ENCODE measurements around the gene NOVA2. TPM values are rescaled to one million over a fixed set of nuclear protein-coding genes. Genes with fewer than 3 reads are reported as not detected.
A peak's percentile ranks its signal among the peaks of the same experiment; 100 is the strongest.

Gene NOVA2
- total RNA-seq, 5 donors from 2014 or later (not counting 1 experiment from before 2014, with no cell fraction given), result 0.03 TPM; not detected in 4

- peaks cover 23 to 70% of the 10 kb centered on the region in 2 experiments for H3K27me3 ChIP-seq (replicated peaks in 1 of 2; ENCODE audit: control insufficient read depth in 2 of 2, extremely low read depth in 1 of 2, insufficient read depth in 2 of 2, low read length in 1 of 2)
- H3K9me3 ChIP-seq, result no peaks in the 10 kb centered on the region
- DNase-seq, result no peak
- Mint-ChIP-seq H3K4me3 (no peak overlapping the region), H3K36me3 (no peaks in the 10 kb centered on the region), H3K27ac (no peak overlapping the region), H3K4me1 (peaks cover 17 to 18% (median 18%) of the 10 kb centered on the region in 3 donors), H3K9me3 (no peaks in the 10 kb centered on the region), H3K27me3 (peaks cover 55 to 64% of the 10 kb centered on the region in 2 donors)
- 50% methylated on average over 14 of the region's 14 CpGs for WGBS (ENCODE audit: insufficient coverage)
- H3K36me3 ChIP-seq (ENCODE audit: control insufficient read depth in 2 of 2, extremely low read depth in 1 of 2, insufficient read depth in 1 of 2, low read length in 1 of 2), result no peaks in the 10 kb centered on the region
- ChIA-PET CTCF (no interaction called here), POLR2A (no interaction called here)
- ATAC-seq (replicated peaks in 1 of 4), result no peak
- peaks cover 2 to 27% of the 10 kb centered on the region in 2 experiments for H3K4me1 ChIP-seq (ENCODE audit: control insufficient read depth in 1 of 2, extremely low read depth in 1 of 2, insufficient read depth in 2 of 2, low read length in 2 of 2)
- no peak overlapping the region for H3K4me3 ChIP-seq (ENCODE audit: control insufficient read depth in 1 of 2, extremely low read depth in 1 of 2, low read length in 1 of 2)
- no peak overlapping the region for H3K27ac ChIP-seq (ENCODE audit: low read length)
These were observed 2.5 kb upstream of the NOVA2 start for GRCh38 chr19:45976178-45976577.

DNA sequence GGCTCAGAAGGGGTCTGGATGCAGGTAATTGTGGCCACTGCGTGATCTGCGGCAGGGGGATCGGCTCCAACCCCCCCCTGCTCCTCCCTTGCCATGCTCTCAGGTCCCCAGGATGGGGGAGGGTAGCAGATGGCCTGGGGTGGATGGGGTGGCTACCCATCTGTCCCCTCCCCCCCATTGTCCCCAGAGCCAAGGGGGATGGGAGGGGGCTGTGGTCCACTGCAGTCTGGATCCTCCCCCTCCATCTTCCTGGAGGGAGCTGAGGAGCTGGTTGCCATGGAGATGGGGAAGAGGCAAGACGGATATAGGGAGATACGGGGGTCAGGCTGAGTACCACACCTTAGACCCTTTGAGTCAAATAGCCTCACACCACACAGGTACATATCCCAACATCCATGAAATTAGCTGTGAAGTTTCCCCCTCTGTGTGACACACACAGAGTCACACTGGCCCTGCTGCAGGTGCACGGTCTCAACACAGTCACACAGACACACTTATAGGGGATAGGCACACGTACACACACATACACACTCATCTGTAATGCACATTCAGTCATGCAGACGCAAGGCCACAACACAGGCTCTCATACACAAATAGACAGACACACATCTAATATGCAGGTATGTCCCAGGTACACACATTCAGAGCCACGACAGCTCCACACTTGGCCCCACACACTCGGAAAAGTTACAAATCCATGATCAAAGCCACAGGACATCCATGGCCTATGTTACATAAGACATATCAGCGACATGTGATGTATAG lies 1.8 kb upstream of the NOVA2 start:
- ChIA-PET CTCF (interaction anchor here in 1 of 2 donors (0.6 kb wide), 1 partner anchor 486 kb away, joined by 9 read pairs; no protein-coding TSS in a partner anchor), POLR2A (no interaction called here)
- Histone ChIP-seq H3K27me3 (replicated peaks in 1 of 2; ENCODE audit: control insufficient read depth in 2 of 2, extremely low read depth in 1 of 2, insufficient read depth in 2 of 2, low read length in 1 of 2) (peaks cover 23 to 76% of the 10 kb centered on the region in 2 experiments), H3K4me3 (ENCODE audit: control insufficient read depth in 1 of 2, extremely low read depth in 1 of 2, low read length in 1 of 2) (no peak overlapping the region), H3K36me3 (ENCODE audit: control insufficient read depth in 2 of 2, extremely low read depth in 1 of 2, insufficient read depth in 1 of 2, low read length in 1 of 2) (no peaks in the 10 kb centered on the region), H3K4me1 (ENCODE audit: control insufficient read depth in 1 of 2, extremely low read depth in 1 of 2, insufficient read depth in 2 of 2, low read length in 2 of 2) (peaks cover 2 to 28% of the 10 kb centered on the region in 2 experiments), H3K27ac (ENCODE audit: low read length) (no peak overlapping the region), H3K9me3 (no peaks in the 10 kb centered on the region)
- DNase-seq, result no peak
- WGBS (ENCODE audit: insufficient coverage), result 71% methylated on average over 5 of the region's 11 CpGs
- no peak for ATAC-seq (replicated peaks in 1 of 4)
- H3K9me3 Mint-ChIP-seq, result no peaks in the 10 kb centered on the region
- H3K4me3 Mint-ChIP-seq, result no peak overlapping the region
- H3K27me3 Mint-ChIP-seq, result peaks cover 60 to 66% of the 10 kb centered on the region in 2 donors
- H3K27ac Mint-ChIP-seq, result no peak overlapping the region
- H3K36me3 Mint-ChIP-seq, result no peaks in the 10 kb centered on the region
- H3K4me1 Mint-ChIP-seq, result peaks cover 20 to 21% (median 21%) of the 10 kb centered on the region in 3 donors

- Mint-ChIP-seq H3K9me3 (no peaks in the 10 kb centered on the region), H3K4me1 (peaks cover 20 to 21% (median 21%) of the 10 kb centered on the region in 3 donors), H3K27me3 (peaks cover 68 to 84% of the 10 kb centered on the region in 2 donors), H3K27ac (no peak overlapping the region), H3K36me3 (no peaks in the 10 kb centered on the region), H3K4me3 (peak overlapping the region in 2 of 3 donors; percentile 44 to 63)
- Histone ChIP-seq H3K4me3 (ENCODE audit: control insufficient read depth in 1 of 2, extremely low read depth in 1 of 2, low read length in 1 of 2) (no peak overlapping the region), H3K9me3 (no peaks in the 10 kb centered on the region), H3K27ac (ENCODE audit: low read length) (no peak overlapping the region), H3K36me3 (ENCODE audit: control insufficient read depth in 2 of 2, extremely low read depth in 1 of 2, insufficient read depth in 1 of 2, low read length in 1 of 2) (no peaks in the 10 kb centered on the region), H3K4me1 (ENCODE audit: control insufficient read depth in 1 of 2, extremely low read depth in 1 of 2, insufficient read depth in 2 of 2, low read length in 2 of 2) (peaks cover 2 to 28% of the 10 kb centered on the region in 2 experiments), H3K27me3 (replicated peaks in 1 of 2; ENCODE audit: control insufficient read depth in 2 of 2, extremely low read depth in 1 of 2, insufficient read depth in 2 of 2, low read length in 1 of 2) (peaks cover 23 to 81% of the 10 kb centered on the region in 2 experiments)
- DNase-seq (peak in 3 of 35 experiments; percentile 5 to 25 (median 5)), ATAC-seq (replicated peaks in 1 of 4) (peak in 1 of 4 experiments; percentile 44)
- POLR2A ChIA-PET, result no interaction called here
- CTCF ChIA-PET, result interaction anchor here in 1 of 2 donors (0.6 kb wide), 1 partner anchor 56 kb away, joined by 3 read pairs; no protein-coding TSS in a partner anchor
- WGBS (ENCODE audit: insufficient coverage), result under 1% methylated on average over 13 of the region's 54 CpGs
These were observed 621 bp downstream of the NOVA2 start for GRCh38 chr19:45972947-45973540.

GRCh38 chr19:45972081-45972946 lies 1.4 kb downstream of the NOVA2 start:
- peak in 3 of 4 experiments; percentile 39 to 82 (median 50) for ATAC-seq (replicated peaks in 1 of 4)
- WGBS (ENCODE audit: insufficient coverage), result 23% methylated on average over 18 of the region's 18 CpGs
- no peaks in the 10 kb centered on the region for H3K36me3 Mint-ChIP-seq
- H3K4me1 ChIP-seq (ENCODE audit: control insufficient read depth in 1 of 2, extremely low read depth in 1 of 2, insufficient read depth in 2 of 2, low read length in 2 of 2), result peaks cover 2 to 28% of the 10 kb centered on the region in 2 experiments
- H3K27ac Mint-ChIP-seq, result peak overlapping the region in 1 of 2 donors; percentile 36
- POLR2A ChIA-PET, result no interaction called here
- peaks cover 68 to 84% of the 10 kb centered on the region in 2 donors for H3K27me3 Mint-ChIP-seq
- peaks cover 20 to 21% (median 21%) of the 10 kb centered on the region in 3 donors for H3K4me1 Mint-ChIP-seq
- peak overlapping the region; percentile 7 to 63 (median 44) for H3K4me3 Mint-ChIP-seq
- no peaks in the 10 kb centered on the region for H3K9me3 Mint-ChIP-seq
- H3K27ac ChIP-seq (ENCODE audit: low read length), result no peak overlapping the region
- H3K9me3 ChIP-seq, result no peaks in the 10 kb centered on the region
- CTCF ChIA-PET, result interaction anchor here in 1 of 2 donors (0.6 kb wide), 1 partner anchor 57 kb away, joined by 3 read pairs; no protein-coding TSS in a partner anchor
- DNase-seq, result peak in 27 of 35 experiments; percentile 4 to 56 (median 31)
- H3K27me3 ChIP-seq (replicated peaks in 1 of 2; ENCODE audit: control insufficient read depth in 2 of 2, extremely low read depth in 1 of 2, insufficient read depth in 2 of 2, low read length in 1 of 2), result peaks cover 18 to 82% of the 10 kb centered on the region in 2 experiments
- no peaks in the 10 kb centered on the region for H3K36me3 ChIP-seq (ENCODE audit: control insufficient read depth in 2 of 2, extremely low read depth in 1 of 2, insufficient read depth in 1 of 2, low read length in 1 of 2)
- H3K4me3 ChIP-seq (ENCODE audit: control insufficient read depth in 1 of 2, extremely low read depth in 1 of 2, low read length in 1 of 2), result peak overlapping the region in 1 of 2 donors; percentile 3

GRCh38 chr19:45971260-45971902 lies 2.3 kb downstream of the NOVA2 start:
- H3K4me1 ChIP-seq (ENCODE audit: control insufficient read depth in 1 of 2, extremely low read depth in 1 of 2, insufficient read depth in 2 of 2, low read length in 2 of 2), result peaks cover 2 to 28% of the 10 kb centered on the region in 2 experiments
- H3K27me3 ChIP-seq (replicated peaks in 1 of 2; ENCODE audit: control insufficient read depth in 2 of 2, extremely low read depth in 1 of 2, insufficient read depth in 2 of 2, low read length in 1 of 2), result peaks cover 18 to 84% of the 10 kb centered on the region in 2 experiments
- no peaks in the 10 kb centered on the region for H3K9me3 Mint-ChIP-seq
- CTCF ChIA-PET, result no interaction called here
- WGBS (ENCODE audit: insufficient coverage), result 7% methylated on average over 7 of the region's 11 CpGs
- H3K36me3 ChIP-seq (ENCODE audit: control insufficient read depth in 2 of 2, extremely low read depth in 1 of 2, insufficient read depth in 1 of 2, low read length in 1 of 2), result no peaks in the 10 kb centered on the region
- no peak for DNase-seq
- no peak overlapping the region for H3K4me3 ChIP-seq (ENCODE audit: control insufficient read depth in 1 of 2, extremely low read depth in 1 of 2, low read length in 1 of 2)
- peaks cover 65 to 79% of the 10 kb centered on the region in 2 donors for H3K27me3 Mint-ChIP-seq
- H3K4me3 Mint-ChIP-seq, result peak overlapping the region in 1 of 3 donors; percentile 63
- no peak overlapping the region for H3K27ac ChIP-seq (ENCODE audit: low read length)
- no peak overlapping the region for H3K27ac Mint-ChIP-seq
- no peaks in the 10 kb centered on the region for H3K9me3 ChIP-seq
- H3K36me3 Mint-ChIP-seq, result no peaks in the 10 kb centered on the region
- peaks cover 20 to 21% (median 21%) of the 10 kb centered on the region in 3 donors for H3K4me1 Mint-ChIP-seq
- no peak for ATAC-seq (replicated peaks in 1 of 4)
- POLR2A ChIA-PET, result interaction anchor here in 1 of 2 donors (0.5 kb wide), 1 partner anchor 1086 kb away, joined by 3 read pairs; no protein-coding TSS in a partner anchor

Data from T-cell (primary cell).